GM10266 (cell line): ENCODE data around the gene UBASH3A.

Source experiments
- DNase-seq: peaks from one replicate; pipeline ENCODE4 v3.0.0; 2012; ENCODE audit errors: extremely low spot score
- CTCF ChIP-seq: IDR thresholded peaks from 2 replicates; pipeline ENCODE4 v1.5.1; 2012; ENCODE audit warnings: mild to moderate bottlenecking, low read depth; ENCODE audit not compliant: control insufficient read depth, insufficient read depth; ENCODE audit errors: missing control alignments

The UBASH3A gene

DNA sequence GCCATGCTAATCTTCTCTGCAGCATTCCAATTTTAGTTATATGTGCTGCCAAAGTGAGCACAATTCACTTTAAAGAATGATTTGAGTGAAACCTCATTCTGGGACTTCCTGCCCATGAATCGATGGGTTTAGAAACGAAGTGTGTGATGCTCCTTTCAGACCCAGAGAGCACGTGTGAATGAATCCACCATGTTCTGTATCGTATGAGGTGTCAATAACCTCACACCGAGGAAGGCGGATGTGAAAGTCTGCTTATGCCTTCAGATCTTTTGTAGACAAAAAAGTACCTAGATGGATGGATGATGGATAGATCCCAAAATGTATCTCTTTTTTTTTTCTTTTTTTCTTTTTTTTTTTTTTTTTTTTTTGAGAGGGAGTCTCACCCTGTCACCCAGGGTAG is 13.8 kb downstream of the UBASH3A start:
- DNase-seq: peak; percentile 55
- no peak for TF ChIP-seq CTCF

DNA sequence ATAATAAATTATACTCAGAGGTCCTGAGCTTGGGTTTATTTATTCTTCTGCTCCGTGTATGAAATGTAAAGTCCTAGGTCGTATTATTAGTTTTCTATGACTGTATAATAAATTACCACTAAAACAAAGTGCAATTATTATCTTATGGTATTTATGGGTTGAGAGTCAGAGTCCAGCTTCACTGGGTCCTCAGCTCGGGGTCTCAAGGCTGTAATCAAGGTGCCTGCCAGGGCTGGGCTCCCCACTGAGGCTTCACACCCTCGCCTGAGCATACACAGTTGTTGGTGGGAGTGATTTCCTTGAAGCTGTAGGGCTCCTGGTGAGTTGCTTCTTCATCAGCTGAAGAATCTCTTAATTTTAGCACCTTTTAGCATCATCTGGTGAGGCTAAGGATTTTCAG is 15.2 kb downstream of the UBASH3A start:
- no peak for DNase-seq
- TF ChIP-seq CTCF: no peak

- no peak for DNase-seq
- TF ChIP-seq CTCF: no peak
These were observed 16.1 kb downstream of the UBASH3A start for GRCh38 chr21:42419845-42420244.

DNA sequence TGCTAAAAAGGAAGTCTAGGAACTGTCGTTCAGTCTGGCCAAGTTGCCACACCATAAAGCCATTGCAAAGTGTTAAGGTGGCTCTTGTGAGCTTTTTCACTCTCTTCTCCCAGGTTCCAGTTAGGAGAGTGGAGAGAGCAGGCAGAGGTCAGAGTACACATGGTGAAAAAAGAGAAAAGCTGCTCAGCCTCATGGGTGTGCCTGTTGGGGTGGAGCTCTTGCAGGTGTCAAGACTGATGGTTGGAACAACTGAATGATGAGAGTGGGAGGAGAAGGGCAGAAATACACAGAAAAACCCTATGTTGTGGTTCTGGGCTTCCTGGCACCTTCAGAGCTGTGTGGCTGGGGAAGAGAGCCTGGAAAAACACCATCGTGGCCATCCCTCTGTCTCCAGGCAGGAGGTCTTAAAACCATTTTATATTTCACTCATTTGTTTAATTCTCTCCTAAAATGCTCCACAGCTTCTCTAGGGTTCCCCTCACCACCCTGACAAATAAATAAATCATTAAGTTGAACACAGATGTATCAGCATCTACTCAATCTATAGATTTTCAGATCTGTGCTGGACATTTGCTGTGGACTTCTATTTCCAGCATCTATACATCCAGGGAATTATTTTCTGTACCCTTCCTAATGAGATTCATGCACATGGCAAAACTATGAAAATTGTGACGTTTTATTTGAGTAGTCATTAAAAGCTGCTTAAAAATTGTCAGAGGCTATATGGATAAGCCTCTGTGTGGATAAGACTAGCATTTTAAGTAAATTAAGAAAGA is 17.5 kb downstream of the UBASH3A start:
- no peak for DNase-seq
- TF ChIP-seq CTCF: no peak

- TF ChIP-seq CTCF: no peak
- DNase-seq: peak; percentile 55
These were observed 19.5 kb downstream of the UBASH3A start for GRCh38 chr21:42423197-42423675.

DNA sequence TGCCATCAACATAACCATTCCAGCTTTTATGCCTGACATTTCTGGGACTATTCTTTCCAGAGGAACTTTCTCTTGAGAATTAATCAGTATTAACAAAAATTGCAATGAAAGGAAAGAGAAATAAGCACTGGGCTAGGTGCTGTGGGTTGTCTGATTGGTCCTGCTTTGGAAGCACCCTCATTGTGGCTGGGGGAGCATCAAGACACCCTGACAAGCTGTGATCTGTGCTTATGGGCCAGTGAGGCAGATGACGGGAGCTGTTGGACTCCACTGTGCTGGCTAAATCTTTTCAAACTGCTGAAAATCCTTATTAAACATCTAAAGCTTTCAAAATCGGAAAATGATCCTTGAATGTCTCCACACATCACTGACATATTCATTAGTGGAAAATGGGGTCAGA is 20.0 kb downstream of the UBASH3A start:
- TF ChIP-seq CTCF: no peak

DNA sequence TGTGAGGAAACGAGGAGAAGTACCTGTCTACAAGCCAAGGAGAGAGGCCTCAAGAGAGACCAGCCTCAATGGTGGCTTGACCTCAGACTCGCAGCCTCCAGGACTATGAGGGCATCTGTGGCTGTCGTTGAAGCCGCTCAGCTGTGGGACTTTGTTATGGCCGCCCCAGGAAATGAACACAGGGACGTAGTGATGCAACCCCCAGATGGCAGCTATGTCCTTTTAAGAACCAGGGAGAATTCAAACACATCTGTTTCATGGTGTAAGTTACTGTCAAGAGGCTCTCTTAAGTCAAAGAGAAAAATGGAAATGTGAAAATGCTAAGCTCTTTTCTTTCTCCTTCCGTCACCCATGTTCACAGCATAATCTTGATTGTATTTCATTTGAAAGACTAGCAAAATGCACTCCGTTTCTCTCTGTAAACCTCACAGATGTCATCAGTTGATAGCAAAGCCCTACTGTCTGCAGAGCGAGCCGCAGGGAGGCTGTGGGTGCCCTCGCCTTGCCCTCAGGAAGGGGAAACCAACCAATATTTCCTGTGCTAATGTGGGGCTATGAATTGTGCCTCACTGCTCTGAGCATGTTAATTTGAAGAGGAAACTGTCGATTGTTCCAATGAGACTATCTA is 21.3 kb downstream of the UBASH3A start:
- DNase-seq: no peak
- TF ChIP-seq CTCF: no peak

More for the DNA sequence above, 20.0 kb downstream of the UBASH3A start:
- DNase-seq: no peak
